ENCODE results near the gene LGALS3.
A peak's percentile ranks its signal among the peaks of the same experiment; 100 is the strongest.

The LGALS3 gene

GRCh38 chr14:55191203-55192053, 62.4 kb downstream of the LGALS3 start, which contains the start of gene DLGAP5:
DLGAP5 (minus strand) TSS chr14:55191585; CDS start chr14:55189179, 2,406 bp downstream.
- DNase-seq (ENCODE audit: low spot score) = peak; percentile 92

- DNase-seq (ENCODE audit: low spot score) = no peak
Observed at GRCh38 chr14:55192054-55192621, 63.1 kb downstream of the LGALS3 start.

DNA sequence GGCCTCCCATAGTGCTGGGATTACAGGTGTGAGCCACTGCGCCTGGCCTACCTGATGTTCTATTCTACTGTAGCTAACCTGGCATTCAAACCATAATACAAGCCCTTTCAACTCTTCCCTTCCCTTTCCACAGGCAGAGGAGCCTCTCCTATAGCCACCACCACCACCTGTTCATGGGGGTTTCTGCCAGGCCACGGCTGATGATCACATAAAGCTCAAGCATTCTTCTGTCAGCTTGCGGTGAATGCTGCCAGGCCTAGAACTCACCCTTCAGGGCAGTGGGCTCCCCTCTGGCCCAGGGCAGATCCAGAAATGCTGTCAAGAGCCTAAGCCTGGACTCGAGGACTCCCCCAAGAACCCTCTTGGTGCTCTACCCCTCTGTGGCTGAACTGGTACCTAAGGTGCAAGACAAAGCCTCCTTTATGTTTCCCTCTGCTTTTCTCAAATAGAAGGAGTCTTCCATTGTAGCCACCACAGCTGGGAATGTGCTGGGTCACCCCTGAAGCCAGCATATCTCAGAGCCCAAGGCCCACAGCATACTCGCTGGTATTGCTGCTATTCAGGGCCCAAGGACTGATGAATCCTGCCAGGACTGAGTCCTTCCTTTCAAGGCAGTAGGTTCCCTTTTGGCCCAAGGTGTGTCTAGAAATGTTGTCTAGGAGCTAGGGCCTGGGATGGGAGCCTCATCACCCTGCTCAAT, 65.8 kb downstream of the LGALS3 start:
- DNase-seq (ENCODE audit: low spot score) = no peak
